ENCODE measurements around the gene SRXN1.

Gene SRXN1

DNA sequence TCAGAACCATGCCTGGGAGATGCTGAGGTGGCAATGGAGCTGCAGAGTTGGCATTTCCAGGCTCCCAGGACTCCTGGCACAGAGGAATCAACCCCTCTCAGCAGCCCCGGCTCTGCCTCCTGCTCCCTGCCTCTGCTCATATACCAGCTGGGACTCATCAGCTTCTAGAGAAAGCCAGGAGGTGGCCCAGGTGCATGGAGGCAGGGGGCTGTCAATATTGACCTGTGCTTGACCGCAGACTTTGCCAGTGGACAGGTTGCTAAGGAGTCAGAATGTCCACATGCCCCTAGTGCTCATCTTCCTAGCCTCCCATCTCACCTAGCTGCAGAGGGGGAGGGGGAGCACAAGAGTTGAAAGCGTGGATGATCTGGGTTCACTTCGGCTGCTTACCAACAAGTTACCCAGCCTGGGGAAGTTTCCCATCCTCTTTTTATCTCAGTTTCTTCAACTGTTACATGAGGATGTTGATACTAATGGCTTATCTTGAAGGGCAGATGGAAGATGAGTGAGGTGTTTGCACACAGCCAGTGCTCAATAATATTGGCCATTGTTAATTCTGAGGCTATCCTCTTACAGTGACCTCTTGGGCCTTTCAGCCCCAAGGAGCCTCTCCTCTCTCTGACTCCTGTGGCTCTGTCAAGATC is 31.8 kb upstream of the SRXN1 start:
- peak; percentile 54 to 86 for DNase-seq
- no peak for TF ChIP-seq GATA1 (IDR thresholded peaks at IDR 0.05; ENCODE audit: low read depth, low read length)
- TF ChIP-seq POLR2A (IDR thresholded peaks at IDR 0.05; ENCODE audit: low read length), result no peak

DNA sequence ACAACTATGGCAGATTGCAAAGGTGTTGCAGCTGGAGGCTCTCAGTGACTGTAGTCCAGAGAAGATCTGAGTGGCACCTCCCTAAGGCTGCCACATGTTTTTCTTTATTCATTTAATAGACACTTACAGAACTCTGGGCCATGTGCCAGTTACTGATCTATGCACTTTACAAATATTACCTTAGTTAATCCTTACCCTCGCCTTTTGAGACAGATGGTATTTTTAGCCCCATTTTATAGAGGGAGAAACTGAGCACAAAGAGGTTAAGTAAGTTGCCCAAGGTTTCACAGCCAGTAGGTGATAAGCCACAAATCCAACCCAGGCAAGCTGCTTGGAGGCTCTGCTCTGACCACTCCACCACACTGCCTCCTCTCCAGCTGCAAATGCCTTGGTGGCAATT is 29.1 kb upstream of the SRXN1 start:
- no peak for DNase-seq
- TF ChIP-seq GATA1 (IDR thresholded peaks at IDR 0.05; ENCODE audit: low read depth, low read length) (no peak), POLR2A (IDR thresholded peaks at IDR 0.05; ENCODE audit: low read length) (no peak)

DNA sequence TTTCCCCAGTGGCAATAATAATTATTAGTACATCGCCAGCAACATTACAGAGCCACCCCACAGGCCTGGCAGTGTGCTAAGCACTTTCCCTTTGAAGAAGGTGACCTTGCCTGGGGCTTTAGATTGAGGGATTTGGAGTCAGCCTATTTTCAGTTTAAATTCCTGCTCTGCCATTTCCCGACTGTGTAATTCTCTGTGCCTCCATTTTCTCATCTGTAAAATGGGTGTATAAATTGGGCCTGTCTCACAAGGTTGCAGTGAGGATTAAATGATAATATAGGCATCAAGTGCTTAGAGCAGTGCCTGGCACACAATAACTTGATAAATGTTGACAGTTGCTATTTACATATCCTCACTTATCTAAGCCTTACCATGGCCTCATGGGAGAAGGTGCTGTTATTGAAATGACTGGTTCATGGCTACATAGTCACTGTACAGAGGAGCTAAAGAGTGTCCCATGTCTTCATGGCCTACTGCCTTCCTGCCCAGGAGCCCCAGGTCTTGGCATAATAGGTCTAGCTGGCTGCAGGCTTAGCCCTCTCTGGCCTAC is 27.7 kb upstream of the SRXN1 start:
- peak in 1 of 2 experiments; percentile 55 for DNase-seq
- TF ChIP-seq GATA1 (IDR thresholded peaks at IDR 0.05; ENCODE audit: low read depth, low read length), result no peak
- TF ChIP-seq POLR2A (IDR thresholded peaks at IDR 0.05; ENCODE audit: low read length), result no peak

DNA sequence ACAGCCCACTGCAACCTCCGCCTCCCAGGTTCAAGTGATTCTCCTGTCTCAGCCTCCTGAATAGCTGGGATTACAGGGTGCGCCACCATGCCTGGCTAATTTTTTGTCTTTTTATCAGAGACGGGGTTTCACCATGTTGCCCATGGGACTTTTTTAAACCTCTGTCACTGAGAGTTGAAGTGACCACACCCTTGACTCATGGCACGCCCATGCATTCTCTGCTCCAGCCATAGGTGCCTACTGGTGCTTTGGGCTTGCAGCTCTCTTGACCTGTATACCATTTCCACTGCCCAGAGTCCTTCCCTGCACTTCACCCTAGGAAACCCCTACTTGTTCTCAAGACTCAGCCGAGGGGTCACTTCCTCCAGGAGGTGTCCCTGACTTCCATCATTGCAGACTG is 25.0 kb upstream of the SRXN1 start:
- no peak for DNase-seq
- no peak for TF ChIP-seq GATA1 (IDR thresholded peaks at IDR 0.05; ENCODE audit: low read depth, low read length)
- no peak for TF ChIP-seq POLR2A (IDR thresholded peaks at IDR 0.05; ENCODE audit: low read length)

DNA sequence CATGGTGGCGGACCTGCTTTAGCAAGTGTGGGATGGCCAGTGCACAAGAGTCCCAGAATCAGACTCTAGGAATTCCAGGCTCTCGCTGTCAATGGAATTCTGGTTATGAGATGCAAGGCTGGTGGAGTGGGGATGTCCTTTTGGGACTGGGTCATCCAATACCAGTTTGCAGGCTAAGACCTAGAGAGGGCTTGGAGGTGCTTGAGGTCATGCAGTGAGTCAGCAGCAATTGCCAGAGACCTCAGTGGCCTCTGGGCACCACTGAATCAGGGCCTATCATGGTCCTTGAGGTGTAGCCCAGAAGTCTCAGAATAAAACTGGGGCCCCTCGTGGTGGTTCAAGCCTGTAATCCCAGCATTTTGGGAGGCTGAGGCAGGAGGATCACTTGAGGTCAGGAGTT is 24.0 kb upstream of the SRXN1 start:
- TF ChIP-seq GATA1 (IDR thresholded peaks at IDR 0.05; ENCODE audit: low read depth, low read length), result no peak
- no peak for TF ChIP-seq POLR2A (IDR thresholded peaks at IDR 0.05; ENCODE audit: low read length)

DNA sequence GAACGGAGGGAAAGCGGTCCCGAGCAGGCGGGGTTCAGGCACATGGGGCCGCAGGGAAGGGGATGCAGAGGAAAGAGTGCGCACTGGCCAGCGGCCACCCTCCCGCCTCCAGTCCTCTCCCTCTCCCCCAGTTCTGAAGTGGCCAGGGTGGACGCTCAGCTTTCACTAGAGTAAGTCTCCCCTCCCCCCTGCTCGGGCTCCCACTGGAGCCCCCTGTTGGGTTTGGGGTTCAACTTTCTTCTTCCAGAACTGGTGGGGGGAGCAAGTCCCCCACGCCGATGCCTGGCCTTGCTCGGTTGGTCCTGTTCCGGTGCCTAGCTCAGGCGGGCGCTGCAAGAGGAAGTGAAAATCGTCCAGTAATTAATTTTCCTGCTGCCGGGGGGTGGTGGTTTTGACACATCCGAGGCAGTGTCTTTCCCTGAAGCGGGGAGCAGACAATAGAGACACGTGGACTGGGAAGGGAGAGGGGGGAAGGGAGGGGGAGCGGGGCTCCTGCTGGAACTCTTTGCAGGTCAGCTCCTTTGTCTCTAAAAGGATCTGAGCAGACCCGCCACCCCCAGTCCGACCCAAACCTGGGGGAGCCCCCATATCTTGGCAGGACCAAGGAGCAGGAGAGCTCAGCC is 23.4 kb upstream of the SRXN1 start:
- TF ChIP-seq POLR2A (IDR thresholded peaks at IDR 0.05; ENCODE audit: low read length) (no peak), GATA1 (IDR thresholded peaks at IDR 0.05; ENCODE audit: low read depth, low read length) (no peak)
- no peak for DNase-seq

More for the DNA sequence above, 24.0 kb upstream of the SRXN1 start:
- DNase-seq, result no peak

DNA sequence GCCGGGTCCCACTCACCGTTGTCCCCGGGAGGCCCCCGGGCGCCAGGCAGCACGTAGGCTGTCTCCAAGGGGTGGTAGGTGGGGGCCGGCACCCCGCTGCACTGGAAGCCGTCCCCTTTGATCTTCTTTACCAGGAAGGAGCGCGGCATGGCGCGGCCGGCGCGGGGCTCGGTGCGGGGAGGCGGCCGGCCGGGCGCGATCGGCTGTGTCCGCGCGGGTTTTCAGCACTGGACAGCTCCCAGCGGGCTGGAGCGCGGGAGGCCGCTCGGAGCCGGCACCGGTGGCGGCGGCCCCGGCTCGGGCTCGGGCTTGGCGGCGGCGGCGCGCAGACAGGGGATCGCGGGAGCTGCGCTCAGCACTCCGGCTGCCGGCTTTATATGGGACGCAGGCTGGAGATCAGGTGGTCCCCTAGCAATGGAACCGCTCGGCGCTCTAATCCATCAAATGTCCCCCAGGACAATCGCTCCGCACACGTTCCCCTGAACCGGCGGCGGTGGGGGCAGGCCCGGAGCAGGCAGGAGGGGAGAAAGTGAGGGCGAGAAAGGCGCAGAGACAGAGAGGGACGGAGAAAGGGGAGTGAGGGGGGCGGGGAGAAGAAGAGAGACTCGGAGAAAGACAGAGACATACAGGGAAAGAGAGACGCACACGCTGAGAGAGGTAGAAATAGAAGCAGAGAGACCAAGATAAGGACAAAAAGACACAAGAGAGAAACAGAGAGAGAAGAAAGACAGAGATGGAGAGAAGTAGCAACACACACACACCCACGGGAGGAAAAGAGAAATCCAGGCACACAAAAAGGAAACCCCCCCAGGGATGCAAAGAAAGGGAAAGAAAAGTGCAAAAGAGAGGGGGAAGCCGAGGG is 22.7 kb upstream of the SRXN1 start, which contains the start of gene SCRT2:
Gene SCRT2 (minus strand): TSS at position 350 of the 862 bp plus-strand sequence. CDS start 201 bp downstream, at position 149.
- DNase-seq, result peak; percentile 79 to 87
- no peak for TF ChIP-seq GATA1 (IDR thresholded peaks at IDR 0.05; ENCODE audit: low read depth, low read length)
- no peak for TF ChIP-seq POLR2A (IDR thresholded peaks at IDR 0.05; ENCODE audit: low read length)

DNA sequence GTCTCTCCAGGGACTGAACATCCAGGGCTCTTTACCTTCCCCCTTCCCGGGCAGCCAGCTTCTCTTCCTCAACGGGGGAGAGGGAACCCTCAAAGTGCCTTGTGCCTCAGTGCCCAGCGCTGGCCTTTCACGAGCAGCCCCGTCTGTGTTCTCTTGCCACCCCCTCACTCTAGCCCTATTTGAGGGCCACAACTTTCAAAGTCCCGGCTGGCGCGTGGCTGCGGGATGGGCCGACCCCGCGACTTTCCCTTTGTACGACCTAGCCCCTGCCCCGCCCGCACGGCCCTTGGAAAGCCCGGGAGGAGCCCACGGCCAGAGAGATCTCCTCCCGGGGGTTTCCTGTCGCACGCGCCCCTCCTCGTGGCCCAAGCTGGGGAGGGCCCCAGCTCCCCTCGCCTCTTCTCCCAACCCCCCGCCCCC is 22.0 kb upstream of the SRXN1 start:
- no peak for DNase-seq
- TF ChIP-seq POLR2A (IDR thresholded peaks at IDR 0.05; ENCODE audit: low read length) (no peak), GATA1 (IDR thresholded peaks at IDR 0.05; ENCODE audit: low read depth, low read length) (no peak)

DNA sequence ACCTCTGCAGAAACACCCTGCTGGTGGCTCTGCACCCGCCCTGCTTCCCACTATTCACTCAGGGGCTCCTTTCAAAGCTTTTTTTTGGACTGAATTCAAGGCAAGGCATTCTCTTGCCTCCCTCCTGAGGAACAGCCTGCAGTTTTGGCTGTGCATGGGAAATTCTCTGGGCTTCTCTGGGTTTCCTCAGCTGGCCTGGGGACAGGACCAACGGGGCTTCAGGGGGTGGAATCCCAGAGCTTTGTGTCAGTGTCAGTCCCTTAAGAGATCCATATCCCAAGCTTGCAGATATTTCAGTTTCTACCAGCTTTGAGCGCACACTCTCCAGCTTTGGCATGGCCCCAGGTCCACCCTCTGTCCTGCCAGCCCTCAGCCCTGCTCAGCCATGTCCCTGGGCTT is 20.6 kb upstream of the SRXN1 start:
- DNase-seq, result no peak
- TF ChIP-seq GATA1 (IDR thresholded peaks at IDR 0.05; ENCODE audit: low read depth, low read length) (no peak), POLR2A (IDR thresholded peaks at IDR 0.05; ENCODE audit: low read length) (no peak)

DNA sequence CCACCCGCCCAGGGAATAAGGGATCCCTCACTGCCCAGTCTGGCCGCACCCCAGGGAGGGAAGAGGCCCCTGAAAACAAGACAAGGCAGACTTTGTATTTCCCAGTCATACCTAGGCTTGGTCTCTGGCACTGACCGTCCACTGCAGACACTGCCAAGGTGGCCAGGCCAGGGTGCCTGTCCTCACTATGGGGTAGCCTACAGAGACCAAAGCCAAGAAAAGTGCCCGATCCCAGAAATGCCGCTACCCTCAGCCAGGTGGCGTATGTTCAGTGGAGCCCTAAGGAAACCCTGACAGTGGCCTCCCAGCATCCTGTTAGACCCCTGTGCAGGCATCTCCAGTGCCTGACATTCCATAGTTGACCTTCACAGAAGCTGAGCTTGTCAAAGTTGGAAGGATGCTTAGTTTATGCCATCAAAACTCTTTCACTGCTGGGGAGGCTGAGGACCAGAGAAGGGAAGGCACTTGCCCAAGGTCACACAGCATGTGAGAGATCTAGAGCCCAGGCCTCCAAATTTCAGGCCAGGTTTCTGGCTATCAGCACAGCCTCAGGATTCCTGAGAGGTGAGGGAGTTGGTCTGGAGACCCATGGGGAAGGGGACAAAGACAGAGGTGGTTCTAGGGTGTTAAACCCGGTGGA is 20.1 kb upstream of the SRXN1 start:
- peak in 1 of 2 experiments; percentile 18 for DNase-seq
- TF ChIP-seq POLR2A (IDR thresholded peaks at IDR 0.05; ENCODE audit: low read length) (no peak), GATA1 (IDR thresholded peaks at IDR 0.05; ENCODE audit: low read depth, low read length) (no peak)

DNA sequence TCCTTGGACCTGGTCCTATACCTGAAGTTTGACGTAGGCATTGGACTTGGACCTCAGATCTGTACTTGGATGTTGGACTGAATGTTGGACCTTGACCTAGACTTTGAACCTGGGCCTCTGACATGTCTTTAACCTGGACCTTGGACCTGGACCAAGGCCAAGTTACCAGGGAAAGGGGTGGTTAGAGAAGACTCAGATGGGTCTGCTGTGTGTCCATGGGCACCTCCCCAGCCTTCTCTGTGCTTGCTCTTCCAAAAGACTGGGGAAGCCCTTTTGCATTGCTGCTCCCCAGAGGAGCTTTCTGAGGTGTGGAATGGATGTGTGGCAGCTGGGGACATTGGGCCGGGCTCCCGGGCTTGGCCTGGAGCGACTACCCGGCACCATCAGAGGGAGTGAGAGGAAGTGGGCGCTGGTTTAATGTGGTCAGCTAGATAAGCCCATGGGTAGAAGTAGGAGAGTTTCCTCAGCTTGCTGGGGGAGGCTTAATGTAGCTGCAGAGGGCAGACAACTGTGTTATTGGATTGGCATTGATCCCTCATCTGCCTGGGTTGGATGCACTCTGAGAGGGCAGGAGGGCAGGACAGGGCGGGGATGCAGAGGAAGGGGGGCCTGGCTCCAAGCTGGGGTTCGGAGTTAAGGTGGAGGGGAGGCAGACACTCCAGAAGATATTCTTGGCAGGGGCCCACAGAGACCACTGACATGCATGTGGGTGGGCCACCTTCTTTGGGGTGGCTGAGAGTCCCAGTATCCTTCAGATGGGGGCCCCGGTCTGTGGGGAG is 18.4 kb upstream of the SRXN1 start:
- peak; percentile 42 to 61 for DNase-seq
- TF ChIP-seq GATA1 (IDR thresholded peaks at IDR 0.05; ENCODE audit: low read depth, low read length), result no peak
- TF ChIP-seq POLR2A (IDR thresholded peaks at IDR 0.05; ENCODE audit: low read length), result no peak

DNA sequence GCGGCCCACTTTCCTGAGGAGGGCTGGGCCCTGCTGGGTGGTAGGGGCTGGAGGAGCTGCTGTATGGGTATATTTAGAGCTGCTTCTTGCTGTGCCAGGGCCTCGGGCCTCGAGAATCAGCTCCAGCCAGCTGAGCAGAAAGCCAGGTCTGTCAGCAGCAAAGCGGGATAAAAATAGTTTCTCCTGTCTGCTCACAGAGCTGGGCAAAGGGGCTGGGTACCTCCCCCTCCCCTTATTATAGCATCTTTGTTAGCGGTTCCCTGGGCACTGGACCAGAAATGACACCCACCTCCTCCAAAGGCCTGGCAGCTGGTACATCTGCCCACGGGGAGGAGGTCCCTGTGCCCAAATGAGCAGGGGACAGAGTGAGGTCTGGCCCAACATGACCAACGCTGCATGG is 16.6 kb upstream of the SRXN1 start:
- DNase-seq, result no peak
- no peak for TF ChIP-seq POLR2A (IDR thresholded peaks at IDR 0.05; ENCODE audit: low read length)

DNA sequence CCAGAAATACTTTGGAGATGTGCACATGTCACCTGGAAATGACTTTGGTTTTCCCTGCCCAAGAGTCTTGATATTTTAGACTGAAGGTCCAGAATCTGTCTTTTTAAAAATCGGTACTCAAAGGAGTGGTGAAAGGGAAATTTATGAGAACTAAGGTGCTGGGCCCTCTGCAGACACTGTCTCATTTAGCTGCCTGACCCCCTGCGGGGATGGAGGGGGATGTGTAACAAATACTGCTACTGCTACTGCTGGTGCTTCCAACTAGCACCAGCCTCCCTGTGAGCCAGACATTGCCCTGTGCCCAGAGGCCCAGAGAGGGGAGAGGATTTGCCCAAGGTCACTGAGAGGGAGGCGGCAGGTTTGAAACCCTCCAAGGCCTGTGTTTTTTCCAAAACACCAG is 15.6 kb upstream of the SRXN1 start:
- no peak for TF ChIP-seq GATA1 (IDR thresholded peaks at IDR 0.05; ENCODE audit: low read depth, low read length)
- no peak for TF ChIP-seq POLR2A (IDR thresholded peaks at IDR 0.05; ENCODE audit: low read length)
- DNase-seq, result no peak

Data from erythroblast (primary cell).